ENCODE measurements around the gene CLINT1.
"Not testable (repeated sequence)": the region's sequence is repeated elsewhere in the genome, so short reads cannot be mapped to it uniquely, and the experiment has no call there.

The CLINT1 gene

GRCh38 chr5:157858527-157859226, at the start of gene CLINT1:
CLINT1 (minus strand) TSS chr5:157859145; CDS start chr5:157858970, 175 bp downstream.
- peak; percentile 70 to 77 for DNase-seq (ENCODE audit: low read depth in 1 of 2, low spot score in 1 of 2)

- DNase-seq (ENCODE audit: low read depth in 1 of 2, low spot score in 1 of 2) = no peak
These were observed 49.5 kb upstream of the CLINT1 start for GRCh38 chr5:157908459-157908858.

GRCh38 chr5:157907479-157907878, 48.5 kb upstream of the CLINT1 start:
- DNase-seq (ENCODE audit: low read depth in 1 of 2, low spot score in 1 of 2) = no peak

GRCh38 chr5:157903117-157903450, 44.1 kb upstream of the CLINT1 start:
- no peak for DNase-seq (ENCODE audit: low read depth in 1 of 2, low spot score in 1 of 2)

- no peak for DNase-seq (ENCODE audit: low read depth in 1 of 2, low spot score in 1 of 2)
These were observed 43.6 kb upstream of the CLINT1 start for GRCh38 chr5:157902449-157903116.

- DNase-seq (ENCODE audit: low read depth in 1 of 2, low spot score in 1 of 2) = no peak
These were observed 41.7 kb upstream of the CLINT1 start for GRCh38 chr5:157900644-157901043.

GRCh38 chr5:157893611-157894010, 34.7 kb upstream of the CLINT1 start:
- DNase-seq (ENCODE audit: low read depth in 1 of 2, low spot score in 1 of 2) = no peak

- no peak for DNase-seq (ENCODE audit: low read depth in 1 of 2, low spot score in 1 of 2)
These were observed 34.0 kb upstream of the CLINT1 start for GRCh38 chr5:157892974-157893373.

- no peak for DNase-seq (ENCODE audit: low read depth in 1 of 2, low spot score in 1 of 2)
These were observed 32.1 kb upstream of the CLINT1 start for GRCh38 chr5:157890836-157891597.

- DNase-seq (ENCODE audit: low read depth in 1 of 2, low spot score in 1 of 2) = no peak
These were observed 30.0 kb upstream of the CLINT1 start for GRCh38 chr5:157888814-157889532.

GRCh38 chr5:157886796-157887380, 27.9 kb upstream of the CLINT1 start:
- DNase-seq (ENCODE audit: low read depth in 1 of 2, low spot score in 1 of 2) = no peak

GRCh38 chr5:157885051-157885450, 26.1 kb upstream of the CLINT1 start:
- DNase-seq (ENCODE audit: low read depth in 1 of 2, low spot score in 1 of 2) = not testable (repeated sequence)

- DNase-seq (ENCODE audit: low read depth in 1 of 2, low spot score in 1 of 2) = not testable (repeated sequence)
These were observed 22.6 kb upstream of the CLINT1 start for GRCh38 chr5:157881498-157881897.

GRCh38 chr5:157877821-157878220, 18.9 kb upstream of the CLINT1 start:
- no peak for DNase-seq (ENCODE audit: low read depth in 1 of 2, low spot score in 1 of 2)

- DNase-seq (ENCODE audit: low read depth in 1 of 2, low spot score in 1 of 2) = no peak
These were observed 15.9 kb upstream of the CLINT1 start for GRCh38 chr5:157874861-157875260.

- no peak for DNase-seq (ENCODE audit: low read depth in 1 of 2, low spot score in 1 of 2)
These were observed 12.2 kb upstream of the CLINT1 start for GRCh38 chr5:157870837-157871834.

GRCh38 chr5:157867751-157868387, 8.9 kb upstream of the CLINT1 start:
- no peak for DNase-seq (ENCODE audit: low read depth in 1 of 2, low spot score in 1 of 2)

- no peak for DNase-seq (ENCODE audit: low read depth in 1 of 2, low spot score in 1 of 2)
These were observed 7.6 kb upstream of the CLINT1 start for GRCh38 chr5:157866536-157866935.

GRCh38 chr5:157865781-157866180, 6.8 kb upstream of the CLINT1 start:
- no peak for DNase-seq (ENCODE audit: low read depth in 1 of 2, low spot score in 1 of 2)

Measured in activated T-helper 1 cell treated with anti-CD3 and anti-CD28 coated beads, Interleukin-2, amount 50 U/mL, for 16 hours (primary cell).